CD14-positive monocyte (primary cell): ENCODE measurements around the gene SH3BP4. TPM values are rescaled to one million over a fixed set of nuclear protein-coding genes. Genes with fewer than 3 reads are reported as not detected.
A peak's percentile ranks its signal among the peaks of the same experiment; 100 is the strongest.

Source experiments
- DNase-seq, 3 donors: peaks; one replicate each; pipeline ENCODE4 v3.0.0-alpha.2; 2011 to 2022
- H2AFZ ChIP-seq: 2 replicates; pipeline ENCODE4 v1.6.0; 2012; ENCODE audit warnings: mild to moderate bottlenecking, low read depth, low read length, inconsistent platforms; ENCODE audit not compliant: insufficient read depth, poor library complexity, severe bottlenecking
- H3K27ac ChIP-seq, 2 donors: 1 replicate in 1 of 2; 2 replicates in 1 of 2; pipeline ENCODE4 v1.5.1; 2012 to 2013; ENCODE audit warnings: low read length in 2 of 2, control low read depth in 1 of 2, inconsistent platforms in 1 of 2, low read depth in 1 of 2, mild to moderate bottlenecking in 1 of 2
- H3K27me3 ChIP-seq, 2 donors: one replicate each; pipeline versions ENCODE4 v1.6.0 to v1.6.1; 2011 to 2013; ENCODE audit warnings: low read length in 2 of 2; ENCODE audit not compliant: control insufficient read depth in 2 of 2, insufficient read depth in 2 of 2
- H3K36me3 ChIP-seq, 2 donors: replicated peaks in 1 of 2; 1 replicate in 1 of 2; 2 replicates in 1 of 2; pipeline versions ENCODE4 v1.5.1 to v1.6.1; 2012 to 2013; ENCODE audit warnings: low read length in 2 of 2, control low read depth in 1 of 2, inconsistent platforms in 1 of 2, mild to moderate bottlenecking in 1 of 2; ENCODE audit not compliant: insufficient read depth in 2 of 2, control insufficient read depth in 1 of 2
- H3K4me1 ChIP-seq, 2 donors: 1 replicate in 1 of 2; 2 replicates in 1 of 2; pipeline versions ENCODE4 v1.5.1 to v1.6.1; 2012 to 2013; ENCODE audit warnings: low read length in 2 of 2, control low read depth in 1 of 2, inconsistent platforms in 1 of 2, mild to moderate bottlenecking in 1 of 2, moderate library complexity in 1 of 2; ENCODE audit not compliant: insufficient read depth in 2 of 2, control insufficient read depth in 1 of 2
- H3K4me2 ChIP-seq: replicated peaks from 2 replicates; pipeline ENCODE3; 2012; ENCODE audit warnings: low read length, moderate library complexity, mild to moderate bottlenecking; ENCODE audit not compliant: poor library complexity, severe bottlenecking; ENCODE audit errors: extremely low read depth
- H3K4me3 ChIP-seq, 3 experiments: fragments of 200-600 bp in 1 of 3; sonication (generic) in 1 of 3; replicated peaks in 1 of 3; 1 replicate in 2 of 3; 2 replicates in 1 of 3; pipeline ENCODE4 v1.5.1; 2011 to 2013; ENCODE audit warnings: low read length in 3 of 3, mild to moderate bottlenecking in 3 of 3, control low read depth in 2 of 3, low read depth in 2 of 3, inconsistent platforms in 1 of 3, moderate library complexity in 1 of 3
- H3K79me2 ChIP-seq: 2 replicates; pipeline ENCODE4 v1.6.0; 2012; ENCODE audit warnings: mild to moderate bottlenecking, control low read depth, inconsistent platforms, low read length, moderate library complexity; ENCODE audit not compliant: insufficient read depth
- H3K9ac ChIP-seq: 2 replicates; pipeline ENCODE4 v1.6.0; 2017; ENCODE audit warnings: low read length, mild to moderate bottlenecking; ENCODE audit not compliant: insufficient read depth, poor library complexity, severe bottlenecking
- H3K9me3 ChIP-seq, 2 donors: replicated peaks in 1 of 2; 1 replicate in 1 of 2; 2 replicates in 1 of 2; pipeline versions ENCODE4 v1.5.1 to v1.6.1; 2012 to 2013; ENCODE audit warnings: low read length in 2 of 2, control low read depth in 1 of 2; ENCODE audit not compliant: control insufficient read depth in 1 of 2, insufficient read depth in 1 of 2
- H4K20me1 ChIP-seq: 2 replicates; pipeline ENCODE4 v1.6.0; 2012; ENCODE audit warnings: mild to moderate bottlenecking, low read length, control low read depth, moderate library complexity; ENCODE audit not compliant: insufficient read depth
- H3K27ac Mint-ChIP-seq, 7 donors: one replicate each; pipeline ENCODE4 v1.8.0; 2020; ENCODE audit warnings: mild to moderate bottlenecking in 7 of 7, mixed read lengths in 7 of 7, moderate library complexity in 6 of 7, inconsistent platforms in 2 of 7
- H3K27me3 Mint-ChIP-seq, 3 donors: one replicate each; pipeline ENCODE4 v1.8.0; 2021 to 2022; ENCODE audit warnings: low read depth in 3 of 3, mild to moderate bottlenecking in 3 of 3, mixed read lengths in 3 of 3, moderate library complexity in 3 of 3, inconsistent platforms in 1 of 3
- H3K36me3 Mint-ChIP-seq, 2 donors: one replicate each; pipeline ENCODE4 v1.8.0; 2020; ENCODE audit warnings: mixed read lengths in 2 of 2, inconsistent platforms in 1 of 2, mild to moderate bottlenecking in 1 of 2
- H3K4me1 Mint-ChIP-seq: one replicate; pipeline ENCODE4 v1.8.0; 2020; ENCODE audit warnings: mild to moderate bottlenecking, mixed read lengths
- H3K4me3 Mint-ChIP-seq, 2 donors: one replicate each; pipeline ENCODE4 v1.8.0; 2020; ENCODE audit warnings: mild to moderate bottlenecking in 2 of 2, mixed read lengths in 2 of 2, moderate library complexity in 1 of 2
- H3K9me3 Mint-ChIP-seq, 7 donors: one replicate each; pipeline ENCODE4 v1.8.0; 2020 to 2022; ENCODE audit warnings: mixed read lengths in 7 of 7, mild to moderate bottlenecking in 6 of 7, moderate library complexity in 6 of 7, inconsistent platforms in 2 of 7
- CTCF ChIP-seq: fragments of 200-600 bp; IDR thresholded peaks from one replicate; pipeline ENCODE4 v1.8.0; 2022; ENCODE audit warnings: antibody characterized with exemption, mild to moderate bottlenecking
- WGBS: methylation state at CpG from one replicate; pipeline ENCODE4 v1.1.5; 2013; ENCODE audit warnings: missing lambda C conversion rate; ENCODE audit not compliant: insufficient coverage; 5-methylcytosine and 5-hydroxymethylcytosine counted together
- intact Hi-C, 2 donors: fragments of 100-400 bp; cut with micrococcal nuclease; formaldehyde crosslinking; loops; one replicate each; pipeline versions ENCODE4 v1.15.0 to v1.15.1; 2023
- polyA plus RNA-seq, 3 donors: library from polyadenylated mRNA; depleted of rRNA in 1 of 3; unstranded in 2 of 3; stranded (reverse) in 1 of 3; fragments of 300-500 nt in 2 of 3; fragments of >200 nt in 1 of 3; fragmentation: Illumina TruSeq in 2 of 3; gene quantifications; 1 replicate in 2 of 3; 2 replicates in 1 of 3; pipeline ENCODE4 v1.2.3, GENCODE V29; 2012 to 2021

Gene SH3BP4
- polyA plus RNA-seq, 3 donors: 0.66 to 1.6 (median 1.3) TPM

- Histone ChIP-seq H3K9me3 (no peaks in the 10 kb centered on the region), H3K27ac (no peak overlapping the region), H3K79me2 (no peaks in the 10 kb centered on the region), H3K4me2 (no peak overlapping the region), H3K4me1 (peaks cover 3 to 4% of the 10 kb centered on the region in 2 donors), H3K4me3 (no peak overlapping the region), H4K20me1 (no peaks in the 10 kb centered on the region), H2AFZ (no peak overlapping the region), H3K36me3 (no peaks in the 10 kb centered on the region), H3K9ac (no peak overlapping the region), H3K27me3 (no peaks in the 10 kb centered on the region)
- Mint-ChIP-seq H3K4me3 (no peak overlapping the region), H3K4me1 (peaks cover 8% of the 10 kb centered on the region), H3K9me3 (peaks cover 0 to 4% (median 0%) of the 10 kb centered on the region in 7 donors), H3K36me3 (no peaks in the 10 kb centered on the region), H3K27me3 (peaks cover 4 to 14% (median 5%) of the 10 kb centered on the region in 3 donors), H3K27ac (peak overlapping the region in 1 of 7 donors; percentile 23)
- DNase-seq: no peak
- no peak for TF ChIP-seq CTCF
- WGBS: no CpG with 5 or more reads among the region's 7 CpGs
- intact Hi-C loops: no loop called here
Observed at GRCh38 chr2:234971496-234971895, 19.7 kb downstream of the SH3BP4 start.

- H3K27me3 Mint-ChIP-seq: peaks cover 5 to 11% (median 6%) of the 10 kb centered on the region in 3 donors
- H3K9me3 Mint-ChIP-seq: peaks cover 0 to 4% (median 0%) of the 10 kb centered on the region in 7 donors
- intact Hi-C loops: no loop called here
- H3K4me3 ChIP-seq: no peak overlapping the region
- H2AFZ ChIP-seq: no peak overlapping the region
- H4K20me1 ChIP-seq: no peaks in the 10 kb centered on the region
- peaks cover 3 to 4% of the 10 kb centered on the region in 2 donors for H3K4me1 ChIP-seq
- no peak overlapping the region for H3K4me2 ChIP-seq
- no peaks in the 10 kb centered on the region for H3K36me3 Mint-ChIP-seq
- H3K79me2 ChIP-seq: no peaks in the 10 kb centered on the region
- H3K4me3 Mint-ChIP-seq: no peak overlapping the region
- H3K9ac ChIP-seq: no peak overlapping the region
- H3K4me1 Mint-ChIP-seq: peaks cover 9% of the 10 kb centered on the region
- WGBS: 96% methylated on average over 3 of the region's 8 CpGs
- no peaks in the 10 kb centered on the region for H3K27me3 ChIP-seq
- H3K9me3 ChIP-seq: no peaks in the 10 kb centered on the region
- H3K27ac Mint-ChIP-seq: no peak overlapping the region
- H3K36me3 ChIP-seq: no peaks in the 10 kb centered on the region
- H3K27ac ChIP-seq: no peak overlapping the region
- DNase-seq: no peak
- no peak for TF ChIP-seq CTCF
Observed at GRCh38 chr2:234973008-234973407, 21.2 kb downstream of the SH3BP4 start.
